Effector memory CD4-positive, alpha-beta T cell (primary cell): ENCODE measurements around the gene SUGCT.
"Not testable (repeated sequence)": the region's sequence is repeated elsewhere in the genome, so short reads cannot be mapped to it uniquely, and the experiment has no call there.

Source experiments
- DNase-seq, 3 donors: peaks; one replicate each; pipeline ENCODE4 v3.0.0-alpha.2; 2020
- H3K27ac ChIP-seq: 2 replicates; pipeline ENCODE4 v1.7.0; 2013; ENCODE audit warnings: mild to moderate bottlenecking, low read length, moderate library complexity; ENCODE audit not compliant: insufficient read depth, poor library complexity, severe bottlenecking
- H3K27me3 ChIP-seq: replicated peaks from 2 replicates; pipeline ENCODE4 v1.7.0; 2013; ENCODE audit warnings: mild to moderate bottlenecking, low read length; ENCODE audit not compliant: insufficient read depth, control insufficient read depth, poor library complexity, severe bottlenecking
- H3K36me3 ChIP-seq: 2 replicates; pipeline ENCODE4 v1.7.0; 2013; ENCODE audit warnings: mild to moderate bottlenecking, low read length, moderate library complexity; ENCODE audit not compliant: control insufficient read depth, insufficient read depth
- H3K4me1 ChIP-seq: 2 replicates; pipeline ENCODE4 v1.7.0; 2013; ENCODE audit warnings: low read length, mild to moderate bottlenecking; ENCODE audit not compliant: control insufficient read depth, insufficient read depth, poor library complexity, severe bottlenecking
- H3K4me3 ChIP-seq: 2 replicates; pipeline ENCODE4 v1.7.0; 2013; ENCODE audit warnings: low read length, low read depth, mild to moderate bottlenecking; ENCODE audit not compliant: insufficient read depth, poor library complexity, severe bottlenecking
- H3K9me3 ChIP-seq: 2 replicates; pipeline ENCODE4 v1.7.0; 2013; ENCODE audit warnings: mild to moderate bottlenecking, low read length, moderate library complexity; ENCODE audit not compliant: control insufficient read depth

SUGCT gene

GRCh38 chr7:40213856-40214255 lies 79.1 kb downstream of the SUGCT start:
- no peak for DNase-seq
- no peak overlapping the region for H3K27ac ChIP-seq
- H3K4me3 ChIP-seq: no peak overlapping the region

GRCh38 chr7:40218612-40219011 lies 83.8 kb downstream of the SUGCT start:
- not testable (repeated sequence) for H3K9me3 ChIP-seq, H3K4me1 ChIP-seq, H3K36me3 ChIP-seq, DNase-seq, H3K27ac ChIP-seq, H3K4me3 ChIP-seq, H3K27me3 ChIP-seq

More at GRCh38 chr7:40213856-40214255, 79.1 kb downstream of the SUGCT start:
- Histone ChIP-seq H3K27me3 (no peaks in the 10 kb centered on the region), H3K36me3 (no peaks in the 10 kb centered on the region), H3K9me3 (no peaks in the 10 kb centered on the region), H3K4me1 (no peaks in the 10 kb centered on the region)

- Histone ChIP-seq H3K27me3 (no peaks in the 10 kb centered on the region), H3K9me3 (no peaks in the 10 kb centered on the region), H3K27ac (no peak overlapping the region), H3K4me1 (no peaks in the 10 kb centered on the region), H3K4me3 (no peak overlapping the region), H3K36me3 (no peaks in the 10 kb centered on the region)
- DNase-seq: no peak
Measured at GRCh38 chr7:40219917-40220316, 85.1 kb downstream of the SUGCT start.

GRCh38 chr7:40220421-40220911 lies 85.7 kb downstream of the SUGCT start:
- Histone ChIP-seq H3K27ac (no peak overlapping the region), H3K9me3 (no peaks in the 10 kb centered on the region), H3K4me3 (no peak overlapping the region), H3K27me3 (no peaks in the 10 kb centered on the region), H3K4me1 (no peaks in the 10 kb centered on the region), H3K36me3 (no peaks in the 10 kb centered on the region)
- no peak for DNase-seq

GRCh38 chr7:40221836-40222235 lies 87.0 kb downstream of the SUGCT start:
- no peaks in the 10 kb centered on the region for H3K4me1 ChIP-seq
- H3K4me3 ChIP-seq: no peak overlapping the region
- no peaks in the 10 kb centered on the region for H3K36me3 ChIP-seq
- H3K27me3 ChIP-seq: no peaks in the 10 kb centered on the region
- no peak for DNase-seq
- no peak overlapping the region for H3K27ac ChIP-seq
- H3K9me3 ChIP-seq: no peaks in the 10 kb centered on the region

DNA sequence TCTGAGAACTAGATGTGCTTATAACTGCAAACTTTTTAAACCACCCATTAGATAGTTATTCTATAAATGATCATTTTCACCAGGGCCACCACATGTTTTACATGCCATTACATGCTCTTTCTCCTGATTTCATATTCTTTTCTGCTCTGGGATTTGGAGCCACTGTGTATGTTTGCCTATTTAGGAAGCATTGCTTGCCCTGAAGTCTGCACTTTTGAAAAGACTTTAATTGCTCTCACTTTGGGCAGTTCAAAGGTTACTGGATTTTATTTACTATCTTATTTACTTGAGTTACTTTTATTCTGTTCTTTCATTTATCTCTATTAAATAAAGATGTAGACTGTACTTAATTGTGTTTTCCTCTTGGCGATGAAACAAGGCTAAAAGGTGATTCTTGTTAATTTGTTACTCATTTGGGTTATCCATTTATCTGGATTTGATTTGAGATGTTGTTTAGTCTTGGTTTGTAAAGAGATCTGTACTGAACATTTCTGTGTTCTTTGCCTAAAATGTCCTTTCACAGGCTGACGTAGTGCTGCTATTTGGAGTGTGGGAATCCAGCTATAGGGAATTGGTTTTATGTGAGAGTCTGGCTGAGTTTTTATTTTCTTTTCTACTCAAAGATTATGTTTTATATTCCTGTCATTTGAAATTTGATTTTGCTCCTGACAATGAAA lies 88.8 kb downstream of the SUGCT start:
- H3K4me3 ChIP-seq: no peak overlapping the region
- no peaks in the 10 kb centered on the region for H3K36me3 ChIP-seq
- H3K9me3 ChIP-seq: no peaks in the 10 kb centered on the region
- no peaks in the 10 kb centered on the region for H3K27me3 ChIP-seq
- no peaks in the 10 kb centered on the region for H3K4me1 ChIP-seq
- no peak overlapping the region for H3K27ac ChIP-seq
- DNase-seq: no peak

DNA sequence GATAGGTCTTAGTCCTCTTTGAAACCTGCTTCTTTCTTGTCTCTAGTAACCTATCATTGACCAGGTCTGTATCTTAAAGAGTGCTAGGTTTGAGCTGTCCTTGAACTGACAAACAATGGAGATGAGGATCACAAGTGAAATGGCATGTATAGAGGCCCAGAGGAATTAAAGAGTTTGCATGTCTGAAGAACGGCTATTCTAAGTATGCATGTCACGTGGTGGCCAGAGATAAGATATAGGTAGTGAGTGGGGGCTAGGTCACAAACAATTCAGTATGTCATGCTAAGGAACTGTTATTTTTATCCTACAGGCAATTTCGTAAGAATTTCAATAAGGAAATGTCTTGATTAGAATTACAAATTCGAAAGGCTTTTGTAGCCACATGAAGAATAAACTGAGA lies 95.3 kb downstream of the SUGCT start:
- no peak overlapping the region for H3K27ac ChIP-seq
- no peak for DNase-seq

DNA sequence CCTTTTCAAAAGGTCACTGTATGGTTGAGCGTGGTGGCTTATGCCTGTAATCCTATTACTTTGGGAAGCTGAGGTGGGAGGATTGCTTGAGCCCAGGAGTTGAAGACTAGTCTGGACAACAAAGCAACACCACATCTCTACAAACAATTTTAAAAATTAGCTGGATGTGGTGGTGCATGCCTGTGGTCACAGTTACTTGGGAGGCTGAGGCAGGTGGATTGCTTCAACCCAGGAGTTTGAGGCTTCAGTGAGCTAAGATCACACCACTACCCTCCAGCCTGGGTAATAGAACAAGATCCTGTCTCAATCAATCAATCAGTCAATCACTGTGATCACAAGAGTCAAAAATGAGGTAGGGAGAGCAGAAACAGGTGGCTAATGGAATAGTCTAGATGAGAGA lies 97.0 kb downstream of the SUGCT start:
- no peak for DNase-seq
- no peak overlapping the region for H3K4me3 ChIP-seq
- no peaks in the 10 kb centered on the region for H3K36me3 ChIP-seq
- no peaks in the 10 kb centered on the region for H3K4me1 ChIP-seq
- no peaks in the 10 kb centered on the region for H3K27me3 ChIP-seq
- H3K27ac ChIP-seq: no peak overlapping the region
- H3K9me3 ChIP-seq: no peaks in the 10 kb centered on the region

More for the DNA sequence above, 95.3 kb downstream of the SUGCT start:
- Histone ChIP-seq H3K36me3 (no peaks in the 10 kb centered on the region), H3K4me3 (no peak overlapping the region), H3K9me3 (no peaks in the 10 kb centered on the region), H3K4me1 (no peaks in the 10 kb centered on the region), H3K27me3 (no peaks in the 10 kb centered on the region)

DNA sequence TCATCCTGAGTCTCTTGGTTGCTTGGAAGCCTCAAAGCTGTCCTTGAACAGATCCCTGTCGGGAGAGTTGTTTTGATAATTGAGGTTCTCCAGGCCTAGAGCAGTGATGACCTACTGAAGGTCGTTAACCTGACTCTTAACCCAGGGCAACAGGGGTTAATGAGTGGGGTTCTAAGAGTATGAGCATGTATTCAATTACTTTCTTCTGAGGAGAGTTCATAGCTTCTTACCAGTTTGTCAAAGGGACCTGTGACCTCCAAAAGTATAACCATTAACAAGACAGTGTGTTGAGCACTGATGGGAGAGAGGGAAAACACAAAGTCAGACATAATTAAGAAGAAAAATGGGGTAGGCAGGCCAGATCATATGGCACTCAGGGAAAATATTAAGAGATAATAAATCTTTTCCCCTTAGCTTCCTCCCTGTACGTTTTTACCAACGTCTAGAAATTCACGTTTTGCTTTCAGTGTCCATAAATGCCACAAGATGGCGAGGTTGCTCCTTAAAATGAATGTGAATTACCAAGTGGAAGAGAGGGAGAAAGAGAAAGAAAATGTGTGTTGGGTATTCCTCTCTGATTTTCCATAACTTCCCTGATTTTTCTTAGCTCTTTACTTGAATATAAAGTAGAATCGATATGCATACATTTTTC lies 97.6 kb downstream of the SUGCT start:
- H3K27ac ChIP-seq: no peak overlapping the region
- no peak overlapping the region for H3K4me3 ChIP-seq
- H3K36me3 ChIP-seq: no peaks in the 10 kb centered on the region
- no peak for DNase-seq
- no peaks in the 10 kb centered on the region for H3K27me3 ChIP-seq
- no peaks in the 10 kb centered on the region for H3K9me3 ChIP-seq
- no peaks in the 10 kb centered on the region for H3K4me1 ChIP-seq

DNA sequence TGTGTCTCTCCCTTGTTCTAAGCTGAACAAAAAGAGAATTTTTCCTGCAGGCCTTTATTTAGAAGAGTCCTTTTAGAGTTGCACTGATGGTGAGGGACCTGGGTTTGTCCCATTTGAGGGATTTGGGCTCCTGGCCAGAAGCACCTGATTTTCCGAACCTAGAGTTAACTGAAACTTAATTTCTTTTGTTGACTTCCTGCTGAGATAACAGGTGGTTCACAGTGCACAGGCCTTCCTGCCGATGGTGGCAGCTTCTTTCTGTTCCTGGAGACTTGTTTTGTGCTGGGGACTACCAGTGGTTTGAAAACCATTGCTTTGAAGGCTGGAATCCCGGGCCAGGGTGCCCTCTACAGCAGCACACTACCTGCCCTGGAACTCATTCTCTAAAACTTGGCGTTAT lies 99.2 kb downstream of the SUGCT start:
- Histone ChIP-seq H3K9me3 (no peaks in the 10 kb centered on the region), H3K27ac (no peak overlapping the region), H3K4me3 (no peak overlapping the region), H3K27me3 (no peaks in the 10 kb centered on the region), H3K36me3 (no peaks in the 10 kb centered on the region), H3K4me1 (no peaks in the 10 kb centered on the region)
- no peak for DNase-seq
